ENCODE measurements around the gene MORN5.

DNA sequence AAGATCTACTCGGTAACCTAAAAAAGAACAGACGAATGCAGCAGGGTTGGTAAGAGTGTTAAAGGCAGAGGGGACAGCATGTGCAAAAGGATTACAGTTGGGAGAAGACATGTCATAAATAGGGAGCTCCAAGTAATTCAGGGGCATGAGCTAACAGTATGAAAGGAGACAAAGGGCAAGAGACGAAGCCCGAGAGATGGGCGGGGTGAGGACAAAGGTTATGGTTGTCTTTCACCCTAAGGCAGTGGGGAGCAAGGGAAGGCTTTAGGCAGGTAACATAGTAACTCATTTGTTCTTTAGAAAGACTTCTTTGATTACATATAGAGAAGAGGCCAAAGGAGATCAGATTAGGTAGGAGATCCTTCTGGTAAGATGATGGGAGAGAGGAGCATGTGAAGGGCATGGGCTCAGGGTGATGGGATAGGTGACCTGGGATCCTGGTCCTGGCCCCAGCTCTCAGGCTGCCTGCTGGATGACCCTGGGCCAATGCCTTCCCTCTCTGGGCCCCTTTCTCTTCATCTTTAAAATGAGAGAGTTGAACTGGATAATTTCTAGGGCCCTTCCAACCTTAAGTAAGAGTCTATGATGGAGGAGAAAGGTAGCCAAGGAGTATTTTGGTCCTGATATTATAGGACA lies 19.5 kb downstream of the MORN5 start:
- TF ChIP-seq RAD21 (conservative IDR thresholded peaks at IDR 0.05): no peak
- no peak for TF ChIP-seq SMC3 (conservative IDR thresholded peaks at IDR 0.05; ENCODE audit: poor library complexity)
- TF ChIP-seq, protein P1, sequence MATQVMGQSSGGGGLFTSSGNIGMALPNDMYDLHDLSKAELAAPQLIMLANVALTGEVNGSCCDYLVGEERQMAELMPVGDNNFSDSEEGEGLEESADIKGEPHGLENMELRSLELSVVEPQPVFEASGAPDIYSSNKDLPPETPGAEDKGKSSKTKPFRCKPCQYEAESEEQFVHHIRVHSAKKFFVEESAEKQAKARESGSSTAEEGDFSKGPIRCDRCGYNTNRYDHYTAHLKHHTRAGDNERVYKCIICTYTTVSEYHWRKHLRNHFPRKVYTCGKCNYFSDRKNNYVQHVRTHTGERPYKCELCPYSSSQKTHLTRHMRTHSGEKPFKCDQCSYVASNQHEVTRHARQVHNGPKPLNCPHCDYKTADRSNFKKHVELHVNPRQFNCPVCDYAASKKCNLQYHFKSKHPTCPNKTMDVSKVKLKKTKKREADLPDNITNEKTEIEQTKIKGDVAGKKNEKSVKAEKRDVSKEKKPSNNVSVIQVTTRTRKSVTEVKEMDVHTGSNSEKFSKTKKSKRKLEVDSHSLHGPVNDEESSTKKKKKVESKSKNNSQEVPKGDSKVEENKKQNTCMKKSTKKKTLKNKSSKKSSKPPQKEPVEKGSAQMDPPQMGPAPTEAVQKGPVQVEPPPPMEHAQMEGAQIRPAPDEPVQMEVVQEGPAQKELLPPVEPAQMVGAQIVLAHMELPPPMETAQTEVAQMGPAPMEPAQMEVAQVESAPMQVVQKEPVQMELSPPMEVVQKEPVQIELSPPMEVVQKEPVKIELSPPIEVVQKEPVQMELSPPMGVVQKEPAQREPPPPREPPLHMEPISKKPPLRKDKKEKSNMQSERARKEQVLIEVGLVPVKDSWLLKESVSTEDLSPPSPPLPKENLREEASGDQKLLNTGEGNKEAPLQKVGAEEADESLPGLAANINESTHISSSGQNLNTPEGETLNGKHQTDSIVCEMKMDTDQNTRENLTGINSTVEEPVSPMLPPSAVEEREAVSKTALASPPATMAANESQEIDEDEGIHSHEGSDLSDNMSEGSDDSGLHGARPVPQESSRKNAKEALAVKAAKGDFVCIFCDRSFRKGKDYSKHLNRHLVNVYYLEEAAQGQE (IDR thresholded peaks at IDR 0.05; ENCODE audit: borderline replicate concordance): no peak
- no peak for TF ChIP-seq MXI1 (conservative IDR thresholded peaks at IDR 0.05; ENCODE audit: poor library complexity, severe bottlenecking)

Data from neural cell (in vitro differentiated cells).